K562 (cell line): ENCODE data around the gene BDKRB2.

Source experiments
- CTBP1 ChIP-seq: fragments of 450-650 bp; IDR thresholded peaks from 2 replicates; pipeline ENCODE4 v1.6.1; 2016; ENCODE audit warnings: borderline replicate concordance
- ETV6 ChIP-seq, 3 experiments: fragments of 150-350 bp in 1 of 3; sonication (generic) in 1 of 3; formaldehyde crosslinking in 1 of 3; IDR thresholded peaks; 2 replicates each; pipeline versions ENCODE4 v1.6.1 to v1.8.0; 2014 to 2022; ENCODE audit warnings: borderline replicate concordance in 2 of 3, low read depth in 2 of 3, antibody characterized with exemption in 1 of 3, low read length in 1 of 3, mild to moderate bottlenecking in 1 of 3, missing genetic modification reagents in 1 of 3
- EZH2 ChIP-seq: IDR thresholded peaks from 2 replicates; pipeline ENCODE4 v1.6.1; 2012; ENCODE audit warnings: low read depth, mild to moderate bottlenecking, inconsistent platforms, low read length, borderline replicate concordance
- HDAC2 ChIP-seq: fragments of 450-650 bp; IDR thresholded peaks from 2 replicates; pipeline ENCODE4 v1.6.1; 2016; ENCODE audit warnings: mild to moderate bottlenecking
- HMGXB4 ChIP-seq: sonication (generic); formaldehyde crosslinking; IDR thresholded peaks from 2 replicates; pipeline ENCODE4 v1.8.1; 2023; ENCODE audit warnings: mild to moderate bottlenecking, missing genetic modification reagents
- KAT2B ChIP-seq: IDR thresholded peaks from one replicate; pipeline ENCODE4 v1.6.1; 2012; ENCODE audit warnings: low read depth, mild to moderate bottlenecking, control low read depth, inconsistent platforms, low read length, moderate library complexity
- PML ChIP-seq: IDR thresholded peaks from 2 replicates; pipeline ENCODE4 v1.6.1; 2012; ENCODE audit warnings: low read length, inconsistent platforms
- POLR2A ChIP-seq: fragments of 450-650 bp; conservative IDR thresholded peaks from 2 replicates; pipeline ENCODE4 v1.6.1; 2016
- RBBP5 ChIP-seq: fragments of 200-600 bp; sonication (generic); IDR thresholded peaks from 2 replicates; pipeline ENCODE4 v1.6.1; 2012; ENCODE audit warnings: borderline replicate concordance, mild to moderate bottlenecking, low read length, control low read depth, inconsistent platforms; ENCODE audit not compliant: insufficient read depth, poor library complexity, severe bottlenecking
- SIN3B ChIP-seq: fragments of 450-650 bp; IDR thresholded peaks from 2 replicates; pipeline ENCODE4 v1.6.1; 2017; ENCODE audit warnings: low read depth, mild to moderate bottlenecking, moderate library complexity
- ZNF407 ChIP-seq: fragments of 450-650 bp; IDR thresholded peaks from 2 replicates; pipeline ENCODE4 v1.6.1; 2016; ENCODE audit warnings: low read depth
- ZNF449 ChIP-seq: fragments of 250-450 bp; sonication (Bioruptor Pico); IDR thresholded peaks from 2 replicates; pipeline ENCODE4 v1.8.0; 2022; ENCODE audit warnings: moderate library complexity, mild to moderate bottlenecking, inconsistent platforms

GRCh38 chr14:96176811-96177211 is 27.8 kb upstream of the BDKRB2 start:
- TF ChIP-seq ETV6 (IDR thresholded peaks at IDR 0.05; ENCODE audit: borderline replicate concordance in 1 of 2, low read depth in 2 of 2, low read length in 1 of 2) (no peak), ETV6 (CRISPR knock-in tag; IDR thresholded peaks at IDR 0.05; ENCODE audit: borderline replicate concordance) (no peak), SIN3B (no peak), PML (no peak), EZH2 (no peak), CTBP1 (no peak), HDAC2 (no peak), KAT2B (no peak), HMGXB4 (no peak), ZNF407 (no peak), ZNF449 (no peak), POLR2A (no peak), RBBP5 (no peak)
